ENCODE measurements around the gene SERPINE2.

DNA sequence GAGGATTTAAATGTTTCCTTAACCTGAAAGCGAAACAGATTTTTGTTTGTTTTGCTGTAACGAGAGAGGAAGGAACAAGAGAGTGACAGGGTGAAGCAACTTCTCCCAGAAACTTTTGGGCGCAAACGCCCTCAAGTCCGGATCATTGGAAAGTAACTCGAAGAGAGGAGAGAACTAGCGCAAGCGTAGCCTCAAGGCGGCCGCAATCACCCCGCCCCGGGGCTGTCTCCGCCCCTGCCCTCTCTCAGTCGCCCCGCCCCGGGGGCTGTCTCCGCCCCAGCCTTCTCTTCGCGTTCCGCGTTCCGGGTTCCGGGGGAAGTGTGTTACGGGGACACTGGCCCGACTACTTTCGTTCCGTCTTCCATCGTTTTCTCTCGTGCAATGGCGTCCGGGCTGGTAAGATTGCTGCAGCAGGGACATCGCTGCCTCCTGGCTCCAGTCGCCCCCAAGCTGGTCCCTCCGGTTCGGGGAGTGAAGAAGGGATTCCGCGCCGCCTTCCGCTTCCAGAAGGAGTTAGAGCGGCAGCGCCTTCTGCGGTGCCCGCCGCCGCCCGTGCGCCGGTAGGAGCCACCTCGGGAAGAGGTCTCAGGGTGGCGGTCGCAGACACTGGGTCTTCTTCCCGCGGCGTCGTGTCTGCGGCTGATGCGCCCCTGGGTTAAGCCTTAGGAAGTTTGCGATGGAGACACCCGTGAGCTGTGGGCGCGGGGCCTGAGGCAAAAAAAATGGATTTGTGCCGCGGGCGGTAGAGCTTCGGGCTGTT is 81.8 kb downstream of the SERPINE2 start, which contains the start of gene MRPL44:
- TF ChIP-seq POLR2A (IDR thresholded peaks at IDR 0.05) (peak in 1 of 2 donors; percentile 83), CTCF (IDR thresholded peaks at IDR 0.05) (peak in 1 of 6 experiments; percentile 22)
